GM21381 (cell line): ENCODE data around the gene PPP3R1.

ENCODE experiments used
- ATAC-seq: cut with Tn5 transposase; IDR thresholded peaks from one replicate; pipeline ENCODE4 v1.9.1; 2021; ENCODE audit warnings: mild to moderate bottlenecking, moderate library complexity; ENCODE audit not compliant: unreplicated experiment

The PPP3R1 gene

DNA sequence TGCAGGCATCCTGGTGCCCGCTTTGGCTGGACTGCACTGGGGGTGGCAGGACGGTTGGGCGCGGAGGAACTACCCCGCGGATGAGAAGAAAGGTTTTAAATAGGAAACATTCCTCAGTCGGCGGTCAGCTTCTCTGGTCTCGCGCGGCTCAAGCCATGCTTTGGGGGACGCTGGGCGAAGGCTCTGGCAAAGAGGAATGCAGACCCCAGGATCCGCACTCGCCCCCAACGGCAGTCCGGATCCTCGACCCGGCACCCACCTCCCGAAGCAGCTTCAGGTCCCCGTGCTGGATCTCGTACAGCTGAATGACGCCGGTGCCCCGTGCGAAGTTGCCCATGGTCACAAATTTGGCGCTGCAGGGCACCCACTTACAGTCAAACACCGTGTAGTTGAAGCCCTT is 95.3 kb downstream of the PPP3R1 start:
- peak; percentile 28 for ATAC-seq

GRCh38 chr2:68156419-68156818 is 95.9 kb downstream of the PPP3R1 start:
- no peak for ATAC-seq

DNA sequence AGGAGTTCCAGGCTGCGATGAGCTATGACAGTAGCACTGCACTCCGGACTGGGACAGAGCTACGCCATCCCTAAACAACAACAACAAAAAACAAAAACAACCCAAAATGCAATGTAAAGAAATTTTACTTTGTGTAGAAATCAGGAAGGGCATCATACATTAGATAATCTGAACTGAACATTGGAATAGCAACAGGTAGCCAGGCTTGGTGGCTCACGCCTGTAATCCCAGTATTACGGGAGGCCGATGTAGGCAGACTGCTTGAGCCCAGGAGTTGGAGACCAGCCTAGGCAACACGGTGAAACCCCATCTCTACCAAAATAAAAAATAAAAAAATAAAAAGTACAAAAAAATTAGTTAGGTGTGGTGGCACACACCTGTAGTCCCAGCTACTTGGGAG is 96.7 kb downstream of the PPP3R1 start:
- no peak for ATAC-seq

DNA sequence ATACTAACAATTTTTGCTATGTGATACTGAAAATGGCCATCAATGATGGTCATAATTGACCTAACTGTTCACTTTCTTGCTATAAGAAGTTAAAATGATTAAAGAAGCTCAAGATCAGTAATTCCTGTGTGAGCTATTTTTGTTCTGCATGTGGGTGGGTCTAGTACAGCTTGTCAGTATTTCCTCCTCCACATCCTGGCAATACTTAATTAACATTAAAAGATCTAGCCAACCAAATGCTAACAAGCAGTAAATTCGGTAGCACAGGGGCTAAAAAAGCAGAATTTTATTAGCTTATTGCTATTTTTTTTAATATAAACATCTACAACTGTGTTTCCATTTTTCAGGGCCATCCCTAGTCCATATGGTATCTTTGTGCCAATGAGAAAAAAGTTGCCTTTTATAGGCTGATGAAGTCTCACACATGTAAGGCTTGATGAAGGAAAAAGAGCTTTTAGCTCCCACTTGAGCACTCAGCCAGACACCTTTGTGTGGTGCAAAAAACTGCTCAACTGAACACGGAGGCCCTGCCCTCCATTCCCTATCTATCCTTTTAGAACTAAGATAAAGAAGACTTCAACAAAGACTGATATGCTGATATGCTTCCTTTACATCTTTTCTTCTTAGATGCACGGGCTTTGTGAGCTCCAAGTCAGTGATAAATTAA is 99.5 kb downstream of the PPP3R1 start:
- no peak for ATAC-seq

GRCh38 chr2:68151037-68151436 is 101.3 kb downstream of the PPP3R1 start:
- no peak for ATAC-seq

DNA sequence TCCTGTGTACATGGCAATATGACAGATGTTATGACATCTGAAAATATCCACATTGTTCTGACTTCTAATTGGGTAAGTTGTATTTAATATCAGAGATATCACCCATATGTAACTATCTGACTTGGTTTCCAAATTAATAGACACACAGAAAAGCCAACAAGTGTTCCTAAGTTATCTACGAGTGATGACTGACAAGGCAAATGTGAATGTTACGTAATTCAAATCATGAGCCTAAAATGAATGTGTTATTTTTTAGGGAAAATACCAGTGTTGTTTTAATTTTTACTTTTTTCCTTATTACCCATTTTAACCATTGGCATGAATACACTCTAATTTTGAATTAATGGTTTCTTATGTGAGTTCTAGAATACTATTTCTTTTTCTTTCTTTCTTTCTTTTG is 110.5 kb downstream of the PPP3R1 start:
- no peak for ATAC-seq

DNA sequence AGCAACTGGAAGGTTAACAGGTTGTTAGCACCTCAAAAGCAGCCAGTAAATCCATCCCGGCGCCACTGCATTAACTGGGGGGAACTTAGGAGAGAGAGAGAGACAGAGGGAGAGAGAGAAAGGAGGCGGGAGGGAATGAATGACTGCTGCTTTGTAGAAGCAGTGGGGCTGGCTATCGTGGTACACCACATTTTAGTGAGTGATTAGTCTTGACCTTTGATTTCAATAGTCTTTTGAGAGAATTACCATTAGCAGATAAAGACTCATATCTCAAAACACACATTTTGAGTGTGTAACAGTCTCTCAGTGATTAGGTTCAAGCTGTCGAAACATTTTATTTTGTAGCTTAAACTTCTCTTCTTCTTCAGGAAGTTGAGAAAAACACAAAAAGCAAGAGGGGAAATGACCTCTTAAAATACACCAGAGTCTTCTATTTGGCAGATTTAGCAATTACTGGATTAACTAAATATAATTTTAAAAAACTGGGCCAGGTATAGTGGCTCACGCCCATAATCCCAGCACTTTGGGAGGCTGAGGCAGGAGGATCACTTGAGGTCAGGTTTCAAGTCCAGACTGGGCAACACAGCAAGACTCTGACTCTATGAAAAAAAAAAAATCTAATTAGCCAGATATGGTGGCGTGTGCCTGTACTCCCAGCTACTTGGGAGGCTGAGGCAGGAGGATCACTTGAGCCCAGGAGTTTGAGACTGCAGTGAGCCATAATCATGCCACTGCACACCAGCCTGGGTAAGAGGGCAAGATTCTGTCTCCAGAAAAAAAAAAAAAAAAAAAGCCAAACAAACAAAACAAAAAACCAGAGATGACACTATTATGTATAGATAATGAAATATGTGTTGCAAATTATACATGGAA is 116.6 kb downstream of the PPP3R1 start:
- ATAC-seq: no peak

DNA sequence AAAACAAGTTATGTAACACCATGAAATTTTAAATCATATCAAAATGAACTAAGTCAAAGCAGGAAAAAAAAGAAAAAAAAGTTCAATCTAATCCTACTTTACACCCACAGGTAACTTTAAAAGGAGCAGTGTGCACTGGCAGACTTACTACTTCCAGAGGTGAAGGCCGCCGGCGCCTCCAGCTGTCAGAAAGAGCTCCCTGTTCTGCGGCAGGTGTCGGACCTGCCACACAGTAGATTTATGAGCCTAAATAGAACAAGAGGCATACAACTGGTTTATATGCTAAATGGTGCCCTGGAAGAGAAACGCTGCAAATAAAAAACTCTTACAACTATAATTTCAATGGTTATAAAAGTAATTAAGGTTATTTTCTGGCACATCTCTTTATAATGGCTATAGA is 117.8 kb downstream of the PPP3R1 start:
- no peak for ATAC-seq

DNA sequence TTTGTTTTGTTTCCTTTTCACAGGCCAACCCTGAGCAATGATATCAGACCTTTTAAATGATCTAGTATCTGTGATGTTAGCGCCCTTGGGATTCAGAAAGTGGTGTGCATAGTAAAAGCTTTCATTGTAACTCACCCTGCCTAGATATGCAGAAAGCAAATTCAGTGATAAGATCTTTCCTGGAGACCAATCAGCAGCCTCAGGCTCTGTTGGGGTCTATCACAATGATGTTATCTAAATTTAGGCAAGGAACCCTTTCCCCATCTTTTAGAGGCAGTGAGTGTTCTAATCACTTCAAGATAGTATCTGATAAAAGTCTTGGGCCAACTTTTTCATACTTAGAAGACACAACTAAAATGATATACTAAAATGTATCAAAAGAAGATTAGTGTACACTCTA is 118.2 kb downstream of the PPP3R1 start:
- no peak for ATAC-seq
